SK-N-SH (cell line): ENCODE data around the gene VPS8. TPM values are rescaled to one million over a fixed set of nuclear protein-coding genes. Genes with fewer than 3 reads are reported as not detected.

Experiments used
- CTCF ChIA-PET: fragments of 300-600, 350-600 bp; formaldehyde crosslinking; extraction: SDS; loops from one replicate; lab custom pipeline; 2021; lab: Yijun Ruan, JAX
- POLR2A ChIA-PET: fragments of 350-600 bp; sonication (Branson Sonifier 250); formaldehyde crosslinking; extraction: SDS; loops from one replicate; lab custom pipeline; 2020; ENCODE audit warnings: antibody characterized with exemption, inconsistent platforms; lab: Yijun Ruan, JAX
- DNase-seq: peaks from one replicate; pipeline ENCODE4 v3.0.0; 2012
- H2AFZ ChIP-seq: fragments of 200-600 bp; sonication (generic); 2 replicates; pipeline ENCODE4 v1.8.1; 2016; ENCODE audit warnings: antibody characterized with exemption, mild to moderate bottlenecking, low read depth
- H3F3A ChIP-seq: fragments of 200-600 bp; sonication (generic); replicated peaks from 2 replicates; pipeline ENCODE3; 2016; ENCODE audit warnings: antibody characterized with exemption, mild to moderate bottlenecking; ENCODE audit not compliant: insufficient read depth
- H3K27ac ChIP-seq, 2 experiments: fragments of 200-500 bp in 1 of 2; fragments of 200-600 bp in 1 of 2; sonication (Bioruptor generic) in 1 of 2; sonication (generic), shearing (Covaris generic) in 1 of 2; 2 replicates each; pipeline versions ENCODE4 v1.5.1 to v1.6.1; 2014 to 2016; ENCODE audit warnings: low read depth in 2 of 2, inconsistent platforms in 1 of 2, low read length in 1 of 2, mild to moderate bottlenecking in 1 of 2, mixed read lengths in 1 of 2
- H3K27me3 ChIP-seq: fragments of 200-600 bp; sonication (generic), shearing (Covaris generic); 2 replicates; pipeline ENCODE4 v1.6.1; 2016; ENCODE audit warnings: mixed run types; ENCODE audit not compliant: insufficient read depth
- H3K36me3 ChIP-seq, 2 experiments: fragments of 200-500 bp in 1 of 2; fragments of 200-600 bp in 1 of 2; sonication (Bioruptor generic) in 1 of 2; sonication (generic) in 1 of 2; replicated peaks in 1 of 2; 2 replicates each; pipeline versions ENCODE3 to v1.5.1; 2014 to 2016; ENCODE audit warnings: low read length in 1 of 2, mild to moderate bottlenecking in 1 of 2; ENCODE audit not compliant: insufficient read depth in 2 of 2, control insufficient read depth in 1 of 2
- H3K4me1 ChIP-seq, 2 experiments: fragments of 200-500 bp in 1 of 2; fragments of 200-600 bp in 1 of 2; sonication (Bioruptor generic) in 1 of 2; sonication (generic), shearing (Covaris generic) in 1 of 2; 2 replicates each; pipeline versions ENCODE4 v1.5.1 to v1.6.1; 2014 to 2016; ENCODE audit warnings: low read depth in 1 of 2, low read length in 1 of 2, mixed run types in 1 of 2; ENCODE audit not compliant: insufficient read depth in 2 of 2, control insufficient read depth in 1 of 2
- H3K4me2 ChIP-seq: fragments of 200-600 bp; sonication (generic), shearing (Covaris generic); 2 replicates; pipeline ENCODE4 v1.6.1; 2017; ENCODE audit warnings: mixed run types
- H3K4me3 ChIP-seq, 2 experiments: fragments of 200-500 bp in 1 of 2; fragments of 200-600 bp in 1 of 2; sonication (Bioruptor generic) in 1 of 2; sonication (generic), shearing (Covaris generic) in 1 of 2; 2 replicates each; pipeline versions ENCODE4 v1.5.1 to v1.8.1; 2014 to 2016; ENCODE audit warnings: low read depth in 2 of 2, inconsistent platforms in 1 of 2, low read length in 1 of 2, mild to moderate bottlenecking in 1 of 2, mixed read lengths in 1 of 2, moderate library complexity in 1 of 2
- H3K79me2 ChIP-seq: fragments of 200-600 bp; sonication (generic); 2 replicates; pipeline ENCODE4 v1.8.1; 2017; ENCODE audit warnings: mild to moderate bottlenecking; ENCODE audit not compliant: insufficient read depth
- H3K9ac ChIP-seq: fragments of 200-600 bp; sonication (generic); 2 replicates; pipeline ENCODE4 v1.6.1; 2017; ENCODE audit warnings: mixed run types
- H3K9me2 ChIP-seq: fragments of 200-600 bp; sonication (generic); 2 replicates; pipeline ENCODE4 v1.6.1; 2017; ENCODE audit warnings: mixed run types
- H3K9me3 ChIP-seq: fragments of 200-600 bp; sonication (generic); 2 replicates; pipeline ENCODE4 v1.6.1; 2017; ENCODE audit warnings: mixed run types, mild to moderate bottlenecking, moderate library complexity
- H4K20me1 ChIP-seq: fragments of 200-600 bp; sonication (generic); 2 replicates; pipeline ENCODE4 v1.6.1; 2017; ENCODE audit warnings: mild to moderate bottlenecking, mixed run types; ENCODE audit not compliant: insufficient read depth
- CTCF ChIP-seq: fragments of 200-600 bp; sonication (generic); IDR thresholded peaks from 2 replicates; pipeline ENCODE4 v1.6.1; 2017; ENCODE audit warnings: antibody characterized with exemption, mild to moderate bottlenecking, moderate library complexity
- ELF1 ChIP-seq: IDR thresholded peaks from 2 replicates; pipeline ENCODE4 v1.4.0; 2012
- EP300 ChIP-seq, 2 experiments: IDR thresholded peaks; 2 replicates each; pipeline versions ENCODE4 v1.4.0 to v1.6.1; 2012; ENCODE audit warnings: borderline replicate concordance in 1 of 2, low read depth in 1 of 2, low read length in 1 of 2
- MXI1 ChIP-seq: IDR thresholded peaks from 2 replicates; pipeline ENCODE4 v1.6.1; 2012; ENCODE audit warnings: mild to moderate bottlenecking, low read depth, low read length, improper control_type of control experiment
- RFX5 ChIP-seq: IDR thresholded peaks from 2 replicates; pipeline ENCODE4 v1.6.1; 2012; ENCODE audit warnings: mild to moderate bottlenecking, improper control_type of control experiment, low read length
- RXRA ChIP-seq: IDR thresholded peaks from 2 replicates; pipeline ENCODE4 v1.4.0; 2012; ENCODE audit warnings: low read depth, mild to moderate bottlenecking, borderline replicate concordance
- TEAD4 ChIP-seq: IDR thresholded peaks from 2 replicates; pipeline ENCODE4 v1.4.0; 2012; ENCODE audit warnings: mild to moderate bottlenecking, borderline replicate concordance; ENCODE audit not compliant: insufficient read depth
- WGBS: methylation state at CpG from one replicate; pipeline ENCODE4 v1.1.6; 2017; ENCODE audit warnings: low lambda C conversion rate; 5-methylcytosine and 5-hydroxymethylcytosine counted together
- polyA plus RNA-seq, 3 experiments: library from polyadenylated mRNA; depleted of rRNA; stranded (reverse); fragments of >200 nt; gene quantifications; 2 replicates each; pipeline ENCODE4 v1.2.3, GENCODE V29; 2012
- TF ChIP-seq, protein P1 (sequence below): IDR thresholded peaks from 2 replicates; pipeline ENCODE4 v1.4.0; 2012; ENCODE audit warnings: low read depth, borderline replicate concordance

Gene VPS8
- polyA plus RNA-seq, 1 of the 3 experiments (the other 2 are of a cell fraction) = 12.8 TPM

GRCh38 chr3:184769382-184770170, 42.4 kb upstream of the VPS8 start (continued):
- TF ChIP-seq, protein P1, sequence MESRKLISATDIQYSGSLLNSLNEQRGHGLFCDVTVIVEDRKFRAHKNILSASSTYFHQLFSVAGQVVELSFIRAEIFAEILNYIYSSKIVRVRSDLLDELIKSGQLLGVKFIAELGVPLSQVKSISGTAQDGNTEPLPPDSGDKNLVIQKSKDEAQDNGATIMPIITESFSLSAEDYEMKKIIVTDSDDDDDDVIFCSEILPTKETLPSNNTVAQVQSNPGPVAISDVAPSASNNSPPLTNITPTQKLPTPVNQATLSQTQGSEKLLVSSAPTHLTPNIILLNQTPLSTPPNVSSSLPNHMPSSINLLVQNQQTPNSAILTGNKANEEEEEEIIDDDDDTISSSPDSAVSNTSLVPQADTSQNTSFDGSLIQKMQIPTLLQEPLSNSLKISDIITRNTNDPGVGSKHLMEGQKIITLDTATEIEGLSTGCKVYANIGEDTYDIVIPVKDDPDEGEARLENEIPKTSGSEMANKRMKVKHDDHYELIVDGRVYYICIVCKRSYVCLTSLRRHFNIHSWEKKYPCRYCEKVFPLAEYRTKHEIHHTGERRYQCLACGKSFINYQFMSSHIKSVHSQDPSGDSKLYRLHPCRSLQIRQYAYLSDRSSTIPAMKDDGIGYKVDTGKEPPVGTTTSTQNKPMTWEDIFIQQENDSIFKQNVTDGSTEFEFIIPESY = no peak
- TF ChIP-seq TEAD4 = no peak

DNA sequence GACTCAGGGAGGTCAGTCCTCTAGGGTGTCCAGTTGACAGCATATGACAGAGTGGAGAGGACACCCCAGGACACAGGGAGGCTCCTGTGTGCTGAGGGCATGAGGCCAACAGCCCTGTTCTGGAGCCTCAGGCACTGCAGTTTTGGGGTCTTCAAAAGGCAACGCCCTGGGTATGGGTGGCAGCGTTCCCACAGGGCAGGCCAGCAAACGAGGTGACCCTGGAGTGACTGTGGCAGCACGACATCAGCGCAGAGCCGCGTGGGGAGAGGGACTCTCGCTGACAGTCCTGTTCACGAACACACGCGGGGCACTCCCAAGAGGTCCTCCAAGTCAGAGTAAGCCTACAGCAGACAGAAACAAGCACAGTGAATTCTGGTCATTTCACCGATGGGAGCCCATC, 41.4 kb upstream of the VPS8 start:
- POLR2A ChIA-PET = no interaction called here
- Histone ChIP-seq H3K4me3 (no peak overlapping the region), H3K36me3 (no peaks in the 10 kb centered on the region), H3K27ac (no peak overlapping the region), H3K4me1 (peaks cover 0 to 12% of the 10 kb centered on the region in 2 experiments; a peak in 1 of 4 replicates), H3K9me2 (no peaks in the 10 kb centered on the region), H3K4me2 (no peak overlapping the region), H2AFZ (no peak overlapping the region), H3F3A (no peaks in the 10 kb centered on the region), H3K9me3 (no peaks in the 10 kb centered on the region), H4K20me1 (no peaks in the 10 kb centered on the region), H3K9ac (no peak overlapping the region), H3K27me3 (no peaks in the 10 kb centered on the region), H3K79me2 (no peaks in the 10 kb centered on the region)
- CTCF ChIA-PET = interaction anchor here (0.9 to 1.6 kb wide), 2 partner anchors 9 to 43 kb away, joined by 3 to 9 read pairs; no protein-coding TSS in a partner anchor
- WGBS = 87% methylated on average over 11 of the region's 12 CpGs
- TF ChIP-seq MXI1 (no peak), ELF1 (no peak), EP300 (IDR thresholded peaks at IDR 0.05; ENCODE audit: borderline replicate concordance in 1 of 2, low read depth in 1 of 2, low read length in 1 of 2) (no peak), RXRA (no peak), CTCF (no peak), RFX5 (no peak)
- TF ChIP-seq, protein P1 = no peak
- no peak for DNase-seq
